T1000 (cell line): ENCODE measurements around the gene TET2.

Experiments
- DNase-seq: peaks from one replicate; lab custom pipeline; 2025; ENCODE audit warnings: mixed read lengths; lab: John Stamatoyannopoulos, UW

The TET2 gene

DNA sequence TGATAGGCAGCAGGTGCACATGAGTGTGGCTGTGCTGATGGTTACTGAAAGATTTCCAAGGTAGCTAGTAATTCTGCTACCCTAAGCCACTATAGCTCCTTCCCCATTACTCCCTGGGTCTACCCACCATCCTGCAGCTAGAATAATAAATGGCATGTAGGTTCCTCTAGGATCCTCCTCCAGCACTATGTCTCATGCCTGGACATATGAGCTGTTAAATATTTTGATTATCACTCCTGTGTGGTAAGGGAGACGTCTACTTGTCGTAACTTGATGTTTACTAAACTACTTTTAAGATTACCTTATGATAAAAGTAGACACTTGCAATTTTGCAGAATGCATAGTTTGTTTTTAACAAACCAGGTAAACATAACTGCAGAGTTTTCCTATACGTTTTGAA is 35.5 kb downstream of the TET2 start:
- no peak for DNase-seq

DNA sequence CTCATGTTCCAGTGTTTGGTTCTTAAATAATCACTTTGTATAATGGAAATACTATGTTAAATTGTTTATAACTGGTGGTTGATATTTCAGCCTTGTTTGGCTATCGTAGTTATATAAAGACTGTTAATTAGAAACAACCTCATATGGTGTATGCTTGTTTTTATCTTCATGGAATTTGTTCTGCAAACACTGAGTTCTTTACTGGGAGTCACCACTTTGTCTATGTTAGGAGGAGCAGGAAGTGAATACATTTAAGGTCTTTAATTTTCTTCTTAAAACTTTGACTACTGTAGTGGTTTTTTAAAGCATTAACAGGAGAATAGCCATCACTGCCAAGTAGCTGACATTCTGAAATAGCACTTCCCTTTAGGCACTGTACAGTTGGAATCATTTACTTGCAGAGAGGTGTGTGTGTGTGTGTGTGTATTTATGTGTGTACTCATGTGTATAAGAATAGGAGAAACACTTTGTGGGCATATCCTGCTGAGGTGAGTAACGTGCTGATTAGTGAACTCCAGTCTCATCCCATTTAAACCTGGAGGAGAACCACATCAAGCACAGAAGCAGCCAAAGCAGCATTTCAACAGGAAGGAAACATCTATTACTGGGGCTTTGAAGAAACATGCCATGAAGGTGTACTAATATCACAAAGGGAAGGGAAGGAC is 37.8 kb downstream of the TET2 start:
- no peak for DNase-seq

DNA sequence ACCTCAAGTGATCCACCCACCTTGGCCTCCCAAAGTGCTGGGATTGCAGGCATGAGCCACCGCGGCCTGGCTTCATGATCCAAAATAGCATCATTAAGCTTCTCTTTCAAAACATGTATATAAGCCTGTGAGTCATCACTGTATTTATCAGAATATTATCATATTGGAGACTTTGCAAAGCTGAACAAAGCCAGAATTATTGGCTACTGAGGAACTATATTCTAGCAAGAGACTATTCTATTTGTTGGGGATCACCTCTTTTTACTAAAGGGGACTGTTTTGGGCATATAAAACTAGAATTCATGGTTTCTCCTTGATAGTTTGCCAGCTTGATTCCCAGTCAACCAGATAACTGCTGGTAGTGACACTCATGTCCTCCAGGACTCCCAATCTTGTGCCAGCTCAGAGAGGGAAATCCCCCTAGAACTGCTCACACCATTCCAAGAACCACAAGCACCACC is 40.1 kb downstream of the TET2 start:
- DNase-seq: no peak

DNA sequence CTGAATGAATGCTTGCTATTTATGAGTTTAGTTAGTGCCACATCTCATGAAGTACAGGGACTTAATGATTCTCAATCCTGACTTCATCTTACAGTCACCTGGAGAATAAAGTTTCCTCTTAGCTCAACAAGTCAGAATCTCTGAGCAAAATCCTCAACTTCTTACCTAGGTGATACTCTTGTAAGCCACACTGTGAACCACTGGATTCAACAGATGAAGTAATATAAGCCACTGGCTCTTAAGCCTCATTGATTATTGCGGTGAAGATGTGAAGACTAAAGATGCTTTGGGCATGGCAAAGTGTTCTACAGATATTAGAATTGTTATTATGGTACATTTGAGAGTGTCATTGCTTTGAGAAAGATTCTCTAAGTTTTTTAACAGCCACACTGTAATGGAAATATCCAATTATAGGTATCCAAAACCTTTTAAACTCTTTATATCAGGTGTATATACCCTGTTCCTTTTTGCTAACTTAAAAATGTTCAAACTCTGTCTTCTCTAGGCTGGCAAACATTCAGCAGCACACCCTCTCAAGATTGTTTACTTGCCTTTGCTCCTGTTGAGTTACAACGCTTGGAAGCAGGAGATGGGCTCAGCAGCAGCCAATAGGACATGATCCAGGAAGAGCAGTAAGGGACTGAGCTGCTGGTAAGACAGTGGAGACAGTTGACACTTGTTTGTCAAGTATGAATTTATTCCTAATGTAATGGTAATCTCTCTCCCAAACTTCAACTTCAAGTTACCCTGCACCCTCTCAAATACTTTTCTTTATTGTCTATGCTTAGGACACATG is 43.4 kb downstream of the TET2 start:
- DNase-seq: no peak

DNA sequence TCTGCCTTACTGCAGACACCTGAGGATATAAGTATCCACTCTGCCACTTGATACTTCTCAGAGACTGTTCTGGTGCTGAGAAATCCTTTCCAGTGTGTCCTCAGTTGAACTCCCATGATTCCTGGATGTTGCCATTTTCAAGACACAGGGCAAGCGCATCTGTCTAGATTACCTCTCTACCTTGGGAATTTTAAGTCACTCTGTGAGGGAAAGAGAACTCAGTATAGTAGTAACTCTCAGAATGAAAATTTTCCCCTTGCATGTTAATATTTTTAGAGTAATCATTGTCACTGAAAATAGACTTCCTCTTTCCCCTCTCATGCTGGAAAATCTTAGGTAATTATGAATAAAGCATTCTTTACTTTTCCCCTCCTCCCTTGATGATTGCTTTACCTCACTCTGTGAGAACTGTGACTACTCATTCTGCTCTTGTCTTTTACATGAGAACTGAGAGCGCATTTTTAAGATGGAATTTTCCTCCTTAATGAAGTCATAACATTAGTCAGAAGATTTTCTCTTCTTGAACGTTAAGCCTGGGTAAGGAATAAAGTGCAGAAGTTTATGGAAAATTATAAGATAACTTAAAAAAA is 45.0 kb downstream of the TET2 start:
- no peak for DNase-seq

DNA sequence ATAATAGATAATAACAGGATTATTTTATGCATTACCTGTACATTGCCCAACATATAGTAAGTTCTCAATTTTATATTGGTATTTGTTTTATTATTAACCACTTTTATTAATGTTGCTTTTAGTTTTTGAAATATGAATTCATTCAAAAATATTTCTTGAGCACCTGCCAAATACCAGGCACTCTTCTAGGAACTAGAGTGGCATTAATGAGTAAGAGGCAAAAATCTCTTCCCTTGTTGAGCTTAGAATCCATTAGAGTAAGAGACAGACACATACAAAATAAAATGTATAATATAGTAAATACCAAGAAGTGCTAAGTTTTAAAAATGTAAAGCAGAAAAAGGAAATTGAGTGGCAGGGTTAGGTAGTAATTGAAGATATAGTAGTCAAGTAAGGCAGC is 45.8 kb downstream of the TET2 start:
- DNase-seq: no peak

DNA sequence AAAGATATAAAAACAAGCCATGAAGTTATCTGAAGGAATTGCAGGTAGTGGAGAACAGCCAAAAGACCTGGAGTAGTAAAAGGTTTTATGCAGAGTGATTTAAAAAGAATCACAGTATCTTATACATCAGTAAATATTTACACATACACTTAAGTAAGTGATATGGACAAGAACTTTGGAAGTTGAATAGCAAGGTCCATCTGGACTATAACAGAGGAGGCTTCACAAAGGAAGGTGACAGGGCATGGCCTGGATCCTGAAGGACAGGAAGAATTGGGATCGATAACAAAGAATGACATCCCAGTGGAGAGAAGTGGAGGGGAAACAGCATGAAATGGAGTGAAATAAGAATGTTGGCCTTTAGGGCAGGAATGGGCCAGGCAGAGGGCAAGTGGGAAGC is 46.2 kb downstream of the TET2 start:
- no peak for DNase-seq

DNA sequence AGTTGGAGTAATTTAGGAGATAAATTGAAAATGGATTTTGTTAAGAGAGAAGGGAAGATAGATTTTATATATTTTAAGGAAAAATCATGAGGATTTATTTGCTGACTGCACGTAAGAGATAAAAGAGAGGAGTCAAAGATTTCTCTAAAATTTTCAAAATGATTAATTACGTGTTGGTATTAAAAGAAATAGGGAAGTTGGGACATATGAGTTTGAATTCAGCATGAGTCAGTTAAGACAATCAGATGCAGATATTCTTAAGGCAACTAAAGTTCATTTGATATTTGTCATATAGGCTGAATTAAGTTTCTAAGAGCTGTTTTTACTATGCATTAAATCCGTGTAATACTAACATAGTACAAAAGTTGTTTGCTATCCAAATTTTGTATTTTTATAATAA is 46.9 kb downstream of the TET2 start:
- no peak for DNase-seq

DNA sequence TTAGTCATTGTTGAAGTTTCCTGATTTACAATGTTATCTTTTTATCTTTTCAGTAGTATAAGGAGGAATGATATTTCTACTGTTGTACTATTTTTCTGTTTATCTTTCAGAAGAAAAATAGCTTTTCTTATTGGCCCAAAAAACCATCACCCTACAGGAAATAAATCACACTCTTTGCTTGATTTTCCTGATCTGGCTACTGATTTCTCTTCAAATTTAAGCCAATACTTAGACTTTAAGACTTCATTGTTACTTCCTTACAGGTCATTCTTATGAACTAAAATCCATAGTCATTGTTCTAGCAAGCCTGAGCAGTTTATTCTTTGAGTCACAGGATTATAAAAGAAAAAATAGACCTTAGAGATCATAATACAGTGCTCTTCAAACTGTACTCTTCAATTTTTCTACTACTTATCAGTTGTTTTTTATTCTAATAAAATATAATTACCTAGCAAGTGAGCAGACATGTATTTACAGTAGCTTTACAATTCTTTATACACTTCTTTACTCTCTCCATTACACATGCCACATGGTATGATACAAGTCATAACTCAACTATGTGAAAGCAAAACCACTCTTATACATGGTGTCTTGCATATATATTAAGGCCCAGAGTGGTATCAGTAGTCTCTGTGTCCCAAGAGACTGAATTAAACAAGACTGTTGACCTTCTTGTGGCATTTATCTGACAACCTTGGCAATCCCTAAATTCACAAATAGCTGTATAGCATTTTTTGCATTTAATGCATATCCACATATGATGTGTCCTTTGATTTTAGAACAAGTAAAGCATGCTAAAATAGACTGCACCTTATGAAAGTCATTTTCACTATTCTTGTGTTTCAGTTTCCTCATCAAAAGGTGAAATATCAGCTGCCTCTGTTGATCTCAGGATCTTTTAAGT is 47.9 kb downstream of the TET2 start:
- no peak for DNase-seq

DNA sequence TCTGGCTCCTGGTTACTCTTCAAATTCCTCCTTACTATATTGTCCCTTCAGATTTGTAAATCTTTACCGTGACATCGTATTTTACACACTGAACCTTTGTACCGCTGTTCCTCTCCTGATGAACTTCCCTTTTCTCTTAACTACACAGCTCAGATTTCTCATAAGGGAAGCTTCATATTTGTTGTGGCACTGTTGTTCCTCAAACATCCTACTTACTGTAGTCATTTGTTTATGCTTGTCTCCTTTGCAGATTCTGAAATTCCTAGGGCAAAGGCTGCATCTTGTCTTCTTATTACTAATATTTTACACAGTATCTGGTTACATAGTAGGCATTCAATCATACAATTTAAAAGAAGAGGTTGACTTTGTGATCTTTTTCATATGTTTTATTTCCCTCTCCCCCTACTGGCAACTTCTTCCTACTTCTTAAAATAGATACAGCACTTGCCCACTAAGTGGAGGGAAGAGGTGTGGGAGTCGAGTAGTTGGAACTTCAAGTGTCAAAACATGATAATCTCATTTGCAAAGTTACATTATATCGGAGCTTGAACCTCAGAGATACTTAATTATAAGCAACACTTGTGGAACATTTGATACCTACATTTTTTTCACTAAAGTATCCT is 50.0 kb downstream of the TET2 start:
- DNase-seq: no peak

DNA sequence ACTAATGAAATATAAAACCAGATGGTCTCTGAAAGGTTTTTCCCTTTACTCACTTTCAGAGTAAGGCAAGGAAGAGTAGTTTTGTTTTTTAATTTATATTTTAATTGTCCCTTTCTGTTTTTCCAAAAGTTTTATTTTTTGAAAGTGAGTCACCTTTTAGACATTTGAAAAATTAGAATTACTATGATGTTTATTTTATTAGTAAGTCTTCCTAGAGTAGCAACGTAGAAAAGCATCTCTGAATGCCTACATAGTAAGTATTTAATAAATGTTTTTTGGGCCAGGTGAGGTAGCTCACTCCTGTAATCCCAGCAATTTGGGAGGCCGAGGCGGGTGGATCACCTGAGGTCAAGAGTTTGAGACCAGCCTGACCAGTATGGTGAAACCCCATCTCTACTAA is 51.1 kb downstream of the TET2 start:
- no peak for DNase-seq

DNA sequence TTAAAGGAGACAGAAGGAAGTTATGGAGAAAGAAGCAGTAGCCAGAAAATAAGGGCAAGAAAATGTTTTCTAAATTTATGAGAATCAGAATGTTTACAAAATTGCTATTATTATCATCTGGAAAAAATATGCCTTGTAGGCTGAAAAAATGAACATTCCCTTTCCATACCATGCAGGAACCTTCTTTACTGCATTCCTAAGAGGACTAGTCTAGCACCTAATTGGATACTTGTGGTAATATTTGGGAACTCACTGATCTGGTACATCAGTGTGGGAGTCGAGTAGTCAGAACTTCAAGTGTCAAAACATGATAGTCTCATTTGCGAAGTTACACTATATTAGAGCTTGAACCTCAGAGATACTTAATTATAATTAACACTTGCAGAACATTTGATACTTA is 51.9 kb downstream of the TET2 start:
- DNase-seq: no peak

DNA sequence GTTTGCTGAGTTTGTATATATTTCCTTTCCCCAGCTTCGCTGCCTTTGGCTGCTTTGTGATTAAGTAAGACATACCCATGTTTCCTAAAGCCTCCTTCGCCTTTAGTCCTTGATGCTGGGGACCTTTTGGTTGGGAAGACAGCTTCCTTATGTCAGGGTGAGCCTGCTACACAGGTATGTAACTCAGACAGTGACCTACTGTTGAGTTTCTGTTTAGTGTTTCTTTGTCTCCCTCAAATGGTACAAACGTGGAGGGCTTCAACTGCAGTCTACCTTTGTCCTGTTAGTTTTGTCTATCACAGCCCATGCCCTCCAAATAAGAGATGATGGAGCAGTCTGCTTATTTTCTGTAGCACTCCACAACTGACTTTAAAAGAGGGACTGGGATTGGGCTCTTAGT is 59.5 kb downstream of the TET2 start:
- DNase-seq: no peak

DNA sequence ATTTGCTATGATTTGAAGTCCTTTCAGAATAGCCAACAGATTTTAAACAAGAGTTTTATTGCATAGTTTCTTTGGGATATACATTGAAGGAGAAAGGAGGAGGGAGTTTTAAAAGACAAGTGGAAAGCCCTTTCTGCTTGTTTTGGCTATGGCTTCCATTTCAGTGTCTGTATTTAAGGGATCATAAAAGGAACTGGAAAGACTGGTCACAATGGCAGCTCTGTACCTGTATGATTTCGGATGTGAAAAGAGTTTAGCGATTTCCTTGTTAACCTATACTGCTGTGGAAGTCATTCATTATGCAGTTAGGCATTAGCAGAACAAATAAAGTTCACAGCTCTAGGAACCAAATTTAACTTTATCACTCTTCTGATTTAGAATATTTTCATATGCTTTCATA is 60.7 kb downstream of the TET2 start:
- DNase-seq: no peak

DNA sequence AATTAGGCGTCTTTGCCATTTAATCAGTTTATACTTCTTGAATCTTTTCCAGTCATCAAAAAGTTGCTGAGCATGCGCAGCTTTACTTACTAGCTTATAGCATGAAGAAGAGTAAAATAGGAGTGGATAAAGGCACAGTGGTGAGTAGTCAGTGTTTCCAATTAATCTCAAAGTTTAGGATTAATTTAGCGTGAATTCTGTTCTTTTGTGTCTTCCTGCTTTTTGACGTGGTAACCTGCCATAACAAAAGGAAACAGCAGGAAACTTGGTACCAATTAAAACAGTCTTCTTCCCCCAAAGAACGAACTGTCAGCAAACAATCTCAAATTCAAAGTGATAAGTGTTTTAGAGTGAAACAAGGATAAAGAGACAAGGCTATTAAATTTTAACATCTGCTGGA is 61.9 kb downstream of the TET2 start:
- no peak for DNase-seq

DNA sequence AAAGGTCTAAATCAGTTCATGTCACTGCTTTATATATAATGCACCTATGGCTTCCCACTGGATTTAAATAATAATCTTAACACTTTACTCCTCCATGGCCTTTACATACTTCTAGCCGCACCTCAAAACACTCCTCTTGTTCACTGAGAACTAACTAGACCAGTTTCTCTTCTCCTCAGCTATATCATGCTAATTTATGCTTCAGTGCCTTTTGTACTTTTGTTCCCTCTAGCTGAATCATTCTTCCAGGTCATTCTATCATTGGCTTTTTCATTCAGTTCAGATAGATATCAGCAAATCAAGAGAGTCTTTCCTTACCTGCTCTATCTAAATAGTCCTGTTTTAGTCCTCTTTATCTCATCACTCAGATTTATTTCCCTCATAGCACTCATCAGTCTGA is 64.2 kb downstream of the TET2 start:
- no peak for DNase-seq

DNA sequence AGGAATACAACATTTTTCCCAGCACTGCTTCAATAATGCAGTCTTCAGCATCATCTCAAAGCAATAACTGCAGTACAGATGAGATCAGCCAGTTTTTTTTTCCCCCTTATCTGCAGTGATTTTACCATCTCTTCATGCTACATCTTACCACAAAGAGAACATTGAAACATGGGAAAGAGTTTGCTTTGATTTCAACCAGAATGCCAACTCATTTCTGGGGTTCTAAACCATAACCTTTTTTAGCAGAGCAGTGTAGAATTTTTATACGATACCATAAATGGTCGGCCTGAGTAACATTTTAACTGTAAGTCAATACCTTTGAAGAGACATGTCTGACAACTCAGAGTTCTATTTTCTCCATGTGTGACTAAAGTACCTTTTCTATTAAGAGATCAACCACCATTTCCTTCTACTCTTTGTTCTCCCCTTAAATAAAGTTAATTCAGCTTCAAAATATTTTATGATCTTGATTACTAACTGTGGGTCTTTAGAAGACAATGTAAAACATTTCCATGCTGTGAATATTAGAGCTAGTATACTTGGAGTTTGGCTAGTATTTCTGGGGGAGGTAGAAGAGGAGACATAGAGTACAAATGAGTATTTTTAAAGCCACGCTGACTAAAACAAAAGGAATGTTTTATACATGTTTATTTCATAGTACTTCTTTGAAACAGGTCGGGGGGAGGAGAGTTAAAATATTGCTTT is 69.1 kb downstream of the TET2 start:
- DNase-seq: no peak

DNA sequence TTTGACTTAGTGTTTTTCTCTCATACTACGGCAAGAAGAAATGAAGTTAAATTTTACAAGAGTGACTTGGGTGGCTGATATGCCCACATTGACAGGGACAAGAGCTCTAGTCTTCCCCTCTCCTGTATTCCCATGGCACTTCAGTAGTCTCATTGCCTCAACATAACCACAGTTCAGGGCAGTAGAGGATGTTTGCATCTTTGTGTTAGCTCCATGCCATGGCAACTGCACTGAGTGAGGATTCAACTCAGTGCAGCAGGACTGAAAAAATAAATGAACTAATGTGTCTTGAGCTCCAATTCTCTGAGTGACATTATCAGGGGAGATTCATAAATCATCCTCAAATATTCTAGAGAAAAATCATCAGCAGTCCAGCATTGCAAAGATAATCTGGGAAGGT is 78.8 kb downstream of the TET2 start:
- DNase-seq: no peak

DNA sequence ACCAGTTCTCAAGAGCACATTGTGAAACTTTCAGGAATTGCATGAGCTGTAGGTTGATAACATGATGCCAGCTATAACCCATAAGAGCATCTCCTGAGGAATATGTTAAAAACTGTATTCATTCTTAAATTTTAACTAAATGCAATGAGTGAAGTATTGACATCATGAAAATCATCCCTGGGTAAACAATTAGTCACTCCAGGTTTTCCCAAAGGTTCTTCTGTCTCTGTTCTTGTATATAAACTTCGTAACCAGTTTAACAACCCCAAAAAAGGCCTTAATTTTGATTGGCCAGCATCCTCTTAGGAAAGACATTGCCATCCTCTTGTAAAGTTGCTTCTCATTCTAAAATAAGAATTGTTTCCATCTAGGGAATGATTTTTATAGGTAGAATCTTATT is 80.4 kb downstream of the TET2 start:
- no peak for DNase-seq

DNA sequence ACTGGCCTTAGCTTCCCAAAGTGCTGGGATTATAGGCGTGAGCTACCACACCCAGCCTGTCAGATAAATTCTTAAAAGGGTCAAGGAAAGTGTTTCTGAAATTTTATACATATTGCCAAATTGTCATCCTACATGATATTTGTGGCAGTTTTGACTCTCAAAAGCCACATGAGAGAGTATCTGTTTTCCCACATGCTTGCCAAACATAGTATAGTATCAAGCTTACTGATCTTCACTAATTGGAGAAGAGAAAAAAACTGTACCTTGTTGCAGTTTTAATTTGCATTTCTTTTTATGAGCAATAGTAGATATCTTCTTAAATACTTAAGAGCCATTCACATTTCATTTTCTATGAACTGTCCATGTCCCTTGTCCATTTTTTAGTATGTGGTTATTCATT is 83.6 kb downstream of the TET2 start:
- DNase-seq: no peak

DNA sequence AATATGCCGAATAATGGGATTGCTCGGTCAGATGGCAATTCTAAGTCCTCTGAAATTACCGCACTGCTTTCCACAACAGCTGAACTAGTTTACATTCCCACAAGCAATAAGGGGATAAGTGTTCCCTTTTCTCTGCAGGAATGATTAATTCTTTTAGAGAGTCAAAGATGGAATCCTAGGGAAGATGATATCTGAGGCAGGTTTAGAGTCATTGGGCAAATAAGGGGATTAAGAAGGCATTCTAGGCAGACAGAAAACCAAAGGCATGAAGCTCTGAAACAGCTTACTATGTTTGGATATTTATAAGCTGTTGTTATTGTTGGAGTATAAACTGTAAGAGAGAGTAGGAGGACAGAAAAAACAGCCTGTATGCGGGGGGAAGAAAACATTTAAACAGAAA is 85.7 kb downstream of the TET2 start:
- DNase-seq: no peak
